ENCODE data around the gene DPYD.

DNA sequence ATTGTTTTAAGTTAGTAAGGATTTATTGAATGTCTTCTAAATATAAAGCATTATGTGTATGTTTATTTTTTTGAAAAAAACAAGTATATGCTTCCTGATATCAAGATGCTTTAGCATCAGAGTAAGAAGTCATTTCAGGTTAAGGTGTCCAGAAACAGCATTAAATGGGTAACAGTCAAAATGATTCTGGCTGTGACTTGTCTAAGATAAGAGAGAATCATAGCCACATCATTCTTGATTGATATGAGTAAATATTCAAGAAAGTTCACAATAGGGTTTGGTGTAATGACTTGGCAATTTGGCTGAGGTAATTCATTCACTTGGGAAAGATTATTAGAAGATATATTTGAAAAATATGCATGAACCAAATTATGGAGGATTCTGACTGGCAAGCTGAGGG, 193.8 kb downstream of the DPYD start:
- TF ChIP-seq, protein P1, sequence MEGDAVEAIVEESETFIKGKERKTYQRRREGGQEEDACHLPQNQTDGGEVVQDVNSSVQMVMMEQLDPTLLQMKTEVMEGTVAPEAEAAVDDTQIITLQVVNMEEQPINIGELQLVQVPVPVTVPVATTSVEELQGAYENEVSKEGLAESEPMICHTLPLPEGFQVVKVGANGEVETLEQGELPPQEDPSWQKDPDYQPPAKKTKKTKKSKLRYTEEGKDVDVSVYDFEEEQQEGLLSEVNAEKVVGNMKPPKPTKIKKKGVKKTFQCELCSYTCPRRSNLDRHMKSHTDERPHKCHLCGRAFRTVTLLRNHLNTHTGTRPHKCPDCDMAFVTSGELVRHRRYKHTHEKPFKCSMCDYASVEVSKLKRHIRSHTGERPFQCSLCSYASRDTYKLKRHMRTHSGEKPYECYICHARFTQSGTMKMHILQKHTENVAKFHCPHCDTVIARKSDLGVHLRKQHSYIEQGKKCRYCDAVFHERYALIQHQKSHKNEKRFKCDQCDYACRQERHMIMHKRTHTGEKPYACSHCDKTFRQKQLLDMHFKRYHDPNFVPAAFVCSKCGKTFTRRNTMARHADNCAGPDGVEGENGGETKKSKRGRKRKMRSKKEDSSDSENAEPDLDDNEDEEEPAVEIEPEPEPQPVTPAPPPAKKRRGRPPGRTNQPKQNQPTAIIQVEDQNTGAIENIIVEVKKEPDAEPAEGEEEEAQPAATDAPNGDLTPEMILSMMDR (IDR thresholded peaks at IDR 0.05): no peak
- TF ChIP-seq NFIC (IDR thresholded peaks at IDR 0.05; ENCODE audit: borderline replicate concordance) (no peak), EP300 (IDR thresholded peaks at IDR 0.05; ENCODE audit: borderline replicate concordance in 1 of 2, low read depth in 1 of 2, low read length in 1 of 2) (no peak), RFX5 (IDR thresholded peaks at IDR 0.05; ENCODE audit: low read length) (no peak), YY1 (IDR thresholded peaks at IDR 0.05; ENCODE audit: low read depth) (no peak), TCF12 (IDR thresholded peaks at IDR 0.05) (no peak), EZH2phosphoT487 (IDR thresholded peaks at IDR 0.05; ENCODE audit: borderline replicate concordance, low read depth) (no peak), MXI1 (IDR thresholded peaks at IDR 0.05; ENCODE audit: low read depth, low read length) (no peak), SIN3A (IDR thresholded peaks at IDR 0.05; ENCODE audit: borderline replicate concordance, low read depth, low read length) (no peak), TEAD4 (IDR thresholded peaks at IDR 0.05; ENCODE audit: borderline replicate concordance, insufficient read depth) (no peak), POLR2AphosphoS5 (IDR thresholded peaks at IDR 0.05; ENCODE audit: low read depth, low read length) (no peak)
- TF ChIP-seq, protein P2, sequence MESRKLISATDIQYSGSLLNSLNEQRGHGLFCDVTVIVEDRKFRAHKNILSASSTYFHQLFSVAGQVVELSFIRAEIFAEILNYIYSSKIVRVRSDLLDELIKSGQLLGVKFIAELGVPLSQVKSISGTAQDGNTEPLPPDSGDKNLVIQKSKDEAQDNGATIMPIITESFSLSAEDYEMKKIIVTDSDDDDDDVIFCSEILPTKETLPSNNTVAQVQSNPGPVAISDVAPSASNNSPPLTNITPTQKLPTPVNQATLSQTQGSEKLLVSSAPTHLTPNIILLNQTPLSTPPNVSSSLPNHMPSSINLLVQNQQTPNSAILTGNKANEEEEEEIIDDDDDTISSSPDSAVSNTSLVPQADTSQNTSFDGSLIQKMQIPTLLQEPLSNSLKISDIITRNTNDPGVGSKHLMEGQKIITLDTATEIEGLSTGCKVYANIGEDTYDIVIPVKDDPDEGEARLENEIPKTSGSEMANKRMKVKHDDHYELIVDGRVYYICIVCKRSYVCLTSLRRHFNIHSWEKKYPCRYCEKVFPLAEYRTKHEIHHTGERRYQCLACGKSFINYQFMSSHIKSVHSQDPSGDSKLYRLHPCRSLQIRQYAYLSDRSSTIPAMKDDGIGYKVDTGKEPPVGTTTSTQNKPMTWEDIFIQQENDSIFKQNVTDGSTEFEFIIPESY (IDR thresholded peaks at IDR 0.05; ENCODE audit: borderline replicate concordance, low read depth): no peak
- TF ChIP-seq, protein P3, sequence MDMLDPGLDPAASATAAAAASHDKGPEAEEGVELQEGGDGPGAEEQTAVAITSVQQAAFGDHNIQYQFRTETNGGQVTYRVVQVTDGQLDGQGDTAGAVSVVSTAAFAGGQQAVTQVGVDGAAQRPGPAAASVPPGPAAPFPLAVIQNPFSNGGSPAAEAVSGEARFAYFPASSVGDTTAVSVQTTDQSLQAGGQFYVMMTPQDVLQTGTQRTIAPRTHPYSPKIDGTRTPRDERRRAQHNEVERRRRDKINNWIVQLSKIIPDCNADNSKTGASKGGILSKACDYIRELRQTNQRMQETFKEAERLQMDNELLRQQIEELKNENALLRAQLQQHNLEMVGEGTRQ (IDR thresholded peaks at IDR 0.05; ENCODE audit: borderline replicate concordance, low read depth, low read length): no peak
